Cerebellar cortex (tissue), 1 donor: Measurements from ENCODE around the gene PRPSAP2.
A peak's percentile ranks its signal among the peaks of the same experiment; 100 is the strongest.
"Not testable (repeated sequence)": the region's sequence is repeated elsewhere in the genome, so short reads cannot be mapped to it uniquely, and the experiment has no call there.

ENCODE experiments used
- DNase-seq: peaks from one replicate; pipeline ENCODE4 v3.0.0-alpha.2; 2015; ENCODE audit warnings: low spot score

PRPSAP2 gene

GRCh38 chr17:18889658-18890057 lies 31.7 kb downstream of the PRPSAP2 start:
- DNase-seq = peak; percentile 79

GRCh38 chr17:18891541-18891940 lies 33.6 kb downstream of the PRPSAP2 start:
- peak; percentile 81 for DNase-seq

GRCh38 chr17:18896146-18896545 lies 38.2 kb downstream of the PRPSAP2 start:
- DNase-seq = no peak

GRCh38 chr17:18896947-18897346 lies 39.0 kb downstream of the PRPSAP2 start:
- no peak for DNase-seq

- no peak for DNase-seq
Observed at GRCh38 chr17:18904482-18904881, 46.6 kb downstream of the PRPSAP2 start.

- peak; percentile 69 for DNase-seq
Observed at GRCh38 chr17:18905226-18905625, 47.3 kb downstream of the PRPSAP2 start.

- DNase-seq = no peak
Observed at GRCh38 chr17:18910326-18910725, 52.4 kb downstream of the PRPSAP2 start.

- no peak for DNase-seq
Observed at GRCh38 chr17:18910881-18911280, 53.0 kb downstream of the PRPSAP2 start.

- no peak for DNase-seq
Observed at GRCh38 chr17:18916816-18917500, 59.0 kb downstream of the PRPSAP2 start.

- DNase-seq = no peak
Observed at GRCh38 chr17:18917506-18918032, 59.6 kb downstream of the PRPSAP2 start.

GRCh38 chr17:18919963-18920362 lies 62.0 kb downstream of the PRPSAP2 start:
- DNase-seq = no peak

- no peak for DNase-seq
Observed at GRCh38 chr17:18920911-18921441, 63.0 kb downstream of the PRPSAP2 start.

- no peak for DNase-seq
Observed at GRCh38 chr17:18921485-18921884, 63.6 kb downstream of the PRPSAP2 start.

GRCh38 chr17:18921912-18922451 lies 64.1 kb downstream of the PRPSAP2 start:
- DNase-seq = no peak

GRCh38 chr17:18922596-18922995 lies 64.7 kb downstream of the PRPSAP2 start:
- not testable (repeated sequence) for DNase-seq

GRCh38 chr17:18925187-18925586 lies 67.3 kb downstream of the PRPSAP2 start:
- no peak for DNase-seq

- DNase-seq = no peak
Observed at GRCh38 chr17:18928628-18929125, 70.7 kb downstream of the PRPSAP2 start.

GRCh38 chr17:18932360-18933055 lies 74.6 kb downstream of the PRPSAP2 start:
- DNase-seq = no peak

GRCh38 chr17:18933102-18934058 lies 75.4 kb downstream of the PRPSAP2 start:
- no peak for DNase-seq

GRCh38 chr17:18937981-18938691 lies 80.2 kb downstream of the PRPSAP2 start:
- no peak for DNase-seq

GRCh38 chr17:18938692-18939023 lies 80.7 kb downstream of the PRPSAP2 start:
- DNase-seq = no peak
